Endothelial cell (in vitro differentiated cells): ENCODE results near the gene SDK2. TPM values are rescaled to one million over a fixed set of nuclear protein-coding genes. Genes with fewer than 3 reads are reported as not detected.

ENCODE experiments used
- DNase-seq: peaks from one replicate; pipeline ENCODE4 v3.0.0; 2021; ENCODE audit warnings: low spot score
- H3K27ac Mint-ChIP-seq: one replicate; pipeline ENCODE4 v1.8.0; 2021; ENCODE audit warnings: mixed read lengths, inconsistent platforms; ENCODE audit not compliant: unreplicated experiment
- H3K27me3 Mint-ChIP-seq: one replicate; pipeline ENCODE4 v1.8.0; 2021; ENCODE audit warnings: mild to moderate bottlenecking, moderate library complexity, mixed read lengths, inconsistent platforms; ENCODE audit not compliant: unreplicated experiment
- H3K36me3 Mint-ChIP-seq: one replicate; pipeline ENCODE4 v1.8.0; 2021; ENCODE audit warnings: mild to moderate bottlenecking, low read depth, mixed read lengths, inconsistent platforms; ENCODE audit not compliant: unreplicated experiment
- H3K4me1 Mint-ChIP-seq: one replicate; pipeline ENCODE4 v1.8.0; 2021; ENCODE audit warnings: mild to moderate bottlenecking, mixed read lengths, inconsistent platforms; ENCODE audit not compliant: unreplicated experiment
- H3K4me3 Mint-ChIP-seq: one replicate; pipeline ENCODE4 v1.8.0; 2021; ENCODE audit warnings: mild to moderate bottlenecking, mixed read lengths, inconsistent platforms; ENCODE audit not compliant: unreplicated experiment
- H3K9me3 Mint-ChIP-seq: one replicate; pipeline ENCODE4 v1.8.0; 2021; ENCODE audit warnings: mixed read lengths, inconsistent platforms; ENCODE audit not compliant: unreplicated experiment
- CTCF ChIP-seq: fragments of 200-600 bp; sonication (generic); IDR thresholded peaks from one replicate; pipeline ENCODE4 v1.5.0; 2021; ENCODE audit warnings: antibody characterized with exemption; ENCODE audit not compliant: unreplicated experiment
- total RNA-seq: library from RNA; stranded (reverse); fragmentation: NEBNext Ultra II Directional; extraction: Animal tissue kit (Norgen Biotek cat#: 25700); gene quantifications from one replicate; pipeline ENCODE4 v1.2.1, GENCODE V29; 2021; ENCODE audit not compliant: unreplicated experiment

SDK2 gene
- total RNA-seq, 1 donor from 2014 or later, result 2.4 TPM

- Mint-ChIP-seq H3K4me1 (no peaks in the 10 kb centered on the region), H3K4me3 (no peak overlapping the region), H3K27me3 (no peaks in the 10 kb centered on the region), H3K27ac (no peak overlapping the region), H3K9me3 (no peaks in the 10 kb centered on the region), H3K36me3 (no peaks in the 10 kb centered on the region)
- no peak for TF ChIP-seq CTCF
- no peak for DNase-seq
Measured at GRCh38 chr17:73331060-73331459, 313.2 kb downstream of the SDK2 start.

GRCh38 chr17:73327676-73328075 is 316.6 kb downstream of the SDK2 start:
- Mint-ChIP-seq H3K9me3 (no peaks in the 10 kb centered on the region), H3K27ac (no peak overlapping the region), H3K36me3 (no peaks in the 10 kb centered on the region), H3K27me3 (no peaks in the 10 kb centered on the region), H3K4me1 (peaks cover 7% of the 10 kb centered on the region), H3K4me3 (no peak overlapping the region)
- TF ChIP-seq CTCF, result no peak
- no peak for DNase-seq

GRCh38 chr17:73325527-73325842 is 318.8 kb downstream of the SDK2 start:
- Mint-ChIP-seq H3K4me1 (peaks cover 7% of the 10 kb centered on the region), H3K27me3 (no peaks in the 10 kb centered on the region), H3K4me3 (no peak overlapping the region), H3K9me3 (no peaks in the 10 kb centered on the region), H3K36me3 (no peaks in the 10 kb centered on the region), H3K27ac (no peak overlapping the region)
- no peak for TF ChIP-seq CTCF
- no peak for DNase-seq

- no peaks in the 10 kb centered on the region for H3K36me3 Mint-ChIP-seq
- H3K4me3 Mint-ChIP-seq, result no peak overlapping the region
- H3K9me3 Mint-ChIP-seq, result no peaks in the 10 kb centered on the region
- H3K27ac Mint-ChIP-seq, result no peak overlapping the region
- no peak for DNase-seq
- H3K27me3 Mint-ChIP-seq, result no peaks in the 10 kb centered on the region
- no peak for TF ChIP-seq CTCF
- H3K4me1 Mint-ChIP-seq, result peaks cover 7% of the 10 kb centered on the region
Measured at GRCh38 chr17:73324711-73325526, 319.3 kb downstream of the SDK2 start.

GRCh38 chr17:73324160-73324475 is 320.1 kb downstream of the SDK2 start:
- Mint-ChIP-seq H3K9me3 (no peaks in the 10 kb centered on the region), H3K27ac (no peak overlapping the region), H3K27me3 (no peaks in the 10 kb centered on the region), H3K4me3 (no peak overlapping the region), H3K36me3 (no peaks in the 10 kb centered on the region), H3K4me1 (peaks cover 7% of the 10 kb centered on the region)
- TF ChIP-seq CTCF, result no peak
- no peak for DNase-seq
